Measurements from ENCODE around the gene GPR153. TPM values are rescaled to one million over a fixed set of nuclear protein-coding genes. Genes with fewer than 3 reads are reported as not detected.

Gene GPR153
- total RNA-seq, 1 experiment from 2014 or later, result 6.1 TPM

- no peak overlapping the region for H2AFZ ChIP-seq (ENCODE audit: low read depth, low read length, poor library complexity, severe bottlenecking)
- intact Hi-C loops (cut with micrococcal nuclease), result no loop called here
- H3K27ac ChIP-seq (ENCODE audit: low read depth, low read length), result no peak overlapping the region
- no peaks in the 10 kb centered on the region for H3K27me3 ChIP-seq (ENCODE audit: insufficient read depth, low read length)
- no peak for ATAC-seq
- H3K79me2 ChIP-seq (ENCODE audit: insufficient read depth, low read length), result no peaks in the 10 kb centered on the region
- H3K9me2 ChIP-seq (ENCODE audit: insufficient read depth), result no peaks in the 10 kb centered on the region
- POLR2A ChIA-PET, result no interaction called here
- H4K20me1 ChIP-seq (ENCODE audit: insufficient read depth), result no peaks in the 10 kb centered on the region
- peaks cover 18 to 47% of the 10 kb centered on the region in 2 experiments; a peak in 3 of 4 replicates for H3K4me1 ChIP-seq (ENCODE audit: control insufficient read depth in 1 of 2, insufficient read depth in 2 of 2, low read length in 2 of 2)
- H3K9me3 ChIP-seq (ENCODE audit: control insufficient read depth in 1 of 2, insufficient read depth in 1 of 2, low read depth in 1 of 2, low read length in 2 of 2), result no peaks in the 10 kb centered on the region
- RAD21 ChIA-PET (ENCODE audit: low non-redundant PET in 1 of 2, low total read pairs in 2 of 2, uncharacterized antibody in 2 of 2, unreplicated experiment in 2 of 2), result interaction anchor here in 1 of 2 experiments (0.6 kb wide), 1 partner anchor 79 kb away, joined by 4 read pairs; no protein-coding TSS in a partner anchor
- no peak overlapping the region for H3K4me3 ChIP-seq (replicated peaks in 1 of 2; ENCODE audit: low read depth in 1 of 2, low read length in 2 of 2)
- H3K36me3 ChIP-seq (ENCODE audit: control insufficient read depth in 1 of 2, insufficient read depth in 2 of 2, low read length in 2 of 2), result no peaks in the 10 kb centered on the region
- H3K9ac ChIP-seq (ENCODE audit: low read length), result no peak overlapping the region
- CTCF ChIA-PET, result interaction anchor here (2.0 kb wide), 1 partner anchor 38 kb away, joined by 11 read pairs; no protein-coding TSS in a partner anchor
- no peak for DNase-seq (ENCODE audit: low read depth, low spot score)
- BruUV-seq (replicated peaks), result no TSS peak
- H3K4me2 ChIP-seq (ENCODE audit: low read length), result 0 out of 2 replicates have a peak overlapping the region, but pooled peaks have one; percentile 71
- TF ChIP-seq ELF1 (IDR thresholded peaks at IDR 0.05; ENCODE audit: borderline replicate concordance, low read depth) (no peak), SIN3A (IDR thresholded peaks at IDR 0.05; ENCODE audit: low read depth) (no peak), ZNF274 (IDR thresholded peaks at IDR 0.05; ENCODE audit: low read depth, low read length) (no peak), ZFX (IDR thresholded peaks at IDR 0.05) (no peak), POLR2AphosphoS5 (IDR thresholded peaks at IDR 0.05; ENCODE audit: low read depth, low read length) (no peak), SP1 (IDR thresholded peaks at IDR 0.05; ENCODE audit: low read depth) (no peak), YY1 (IDR thresholded peaks at IDR 0.05; ENCODE audit: extremely low read depth, insufficient replicate concordance, low read depth, low read length) (no peak), REST (IDR thresholded peaks at IDR 0.05; ENCODE audit: low read depth) (no peak), CBX3 (IDR thresholded peaks at IDR 0.05; ENCODE audit: low read depth) (no peak), SRF (IDR thresholded peaks at IDR 0.05; ENCODE audit: low read depth) (no peak), ZBTB33 (IDR thresholded peaks at IDR 0.05; ENCODE audit: extremely low read depth, insufficient replicate concordance, low read length) (no peak), RAD21 (IDR thresholded peaks at IDR 0.05; ENCODE audit: low read depth) (no peak), EZH2phosphoT487 (IDR thresholded peaks at IDR 0.05; ENCODE audit: borderline replicate concordance) (no peak), POLR2A (IDR thresholded peaks at IDR 0.05; ENCODE audit: borderline replicate concordance, extremely low read depth, insufficient read depth, insufficient read length) (no peak)
- TF ChIP-seq, protein P1, sequence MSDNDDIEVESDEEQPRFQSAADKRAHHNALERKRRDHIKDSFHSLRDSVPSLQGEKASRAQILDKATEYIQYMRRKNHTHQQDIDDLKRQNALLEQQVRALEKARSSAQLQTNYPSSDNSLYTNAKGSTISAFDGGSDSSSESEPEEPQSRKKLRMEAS (IDR thresholded peaks at IDR 0.05), result no peak
These were observed 17.7 kb downstream of the GPR153 start for GRCh38 chr1:6243053-6243834.
